ENCODE data around the gene ARHGAP26. TPM values are rescaled to one million over a fixed set of nuclear protein-coding genes. Genes with fewer than 3 reads are reported as not detected.

ARHGAP26 gene
- total RNA-seq, 1 donor = 7.6 TPM

- no peak overlapping the region for H3K4me2 ChIP-seq (ENCODE audit: insufficient read depth, low read length)
- no peaks in the 10 kb centered on the region for H3K27me3 ChIP-seq (ENCODE audit: insufficient read depth, low read length)
- H3K9me3 ChIP-seq (ENCODE audit: low read depth, low read length) = no peaks in the 10 kb centered on the region
- no peak for DNase-seq (ENCODE audit: insufficient read length, low spot score, missing footprints)
- no peaks in the 10 kb centered on the region for H3K79me2 ChIP-seq (ENCODE audit: insufficient read depth, low read length)
- H3K4me3 ChIP-seq (ENCODE audit: insufficient read depth, low read length) = no peak overlapping the region
- no peak for TF ChIP-seq CTCF (IDR thresholded peaks at IDR 0.05; ENCODE audit: extremely low read depth, low read depth, low read length)
- H4K20me1 ChIP-seq (ENCODE audit: insufficient read depth, low read length) = no peaks in the 10 kb centered on the region
- no peaks in the 10 kb centered on the region for H3K36me3 ChIP-seq (ENCODE audit: insufficient read depth, low read length)
- H3K4me1 ChIP-seq (ENCODE audit: insufficient read depth, low read length) = peaks cover 13% of the 10 kb centered on the region
- no peak overlapping the region for H3K27ac ChIP-seq (ENCODE audit: low read depth, low read length)
- H2AFZ ChIP-seq (ENCODE audit: low read length) = no peak overlapping the region
These were observed 75.8 kb downstream of the ARHGAP26 start for GRCh38 chr5:142845954-142846398.

GRCh38 chr5:142846406-142846805, 76.2 kb downstream of the ARHGAP26 start:
- no peak overlapping the region for H3K27ac ChIP-seq (ENCODE audit: low read depth, low read length)
- H3K4me2 ChIP-seq (ENCODE audit: insufficient read depth, low read length) = no peak overlapping the region
- H3K4me1 ChIP-seq (ENCODE audit: insufficient read depth, low read length) = peaks cover 13% of the 10 kb centered on the region
- H2AFZ ChIP-seq (ENCODE audit: low read length) = no peak overlapping the region
- no peaks in the 10 kb centered on the region for H3K36me3 ChIP-seq (ENCODE audit: insufficient read depth, low read length)
- no peaks in the 10 kb centered on the region for H3K27me3 ChIP-seq (ENCODE audit: insufficient read depth, low read length)
- H4K20me1 ChIP-seq (ENCODE audit: insufficient read depth, low read length) = no peaks in the 10 kb centered on the region
- H3K4me3 ChIP-seq (ENCODE audit: insufficient read depth, low read length) = no peak overlapping the region
- TF ChIP-seq CTCF (IDR thresholded peaks at IDR 0.05; ENCODE audit: extremely low read depth, low read depth, low read length) = no peak
- H3K79me2 ChIP-seq (ENCODE audit: insufficient read depth, low read length) = no peaks in the 10 kb centered on the region
- no peak for DNase-seq (ENCODE audit: insufficient read length, low spot score, missing footprints)
- H3K9me3 ChIP-seq (ENCODE audit: low read depth, low read length) = no peaks in the 10 kb centered on the region

GRCh38 chr5:142847898-142848790, 78.0 kb downstream of the ARHGAP26 start:
- no peak for TF ChIP-seq CTCF (IDR thresholded peaks at IDR 0.05; ENCODE audit: extremely low read depth, low read depth, low read length)
- no peaks in the 10 kb centered on the region for H3K9me3 ChIP-seq (ENCODE audit: low read depth, low read length)
- H3K27ac ChIP-seq (ENCODE audit: low read depth, low read length) = peak overlapping the region; percentile 76
- H3K4me3 ChIP-seq (ENCODE audit: insufficient read depth, low read length) = peak overlapping the region; percentile 42
- H3K4me1 ChIP-seq (ENCODE audit: insufficient read depth, low read length) = peaks cover 13% of the 10 kb centered on the region
- H3K36me3 ChIP-seq (ENCODE audit: insufficient read depth, low read length) = no peaks in the 10 kb centered on the region
- peak overlapping the region; percentile 54 for H3K4me2 ChIP-seq (ENCODE audit: insufficient read depth, low read length)
- no peaks in the 10 kb centered on the region for H4K20me1 ChIP-seq (ENCODE audit: insufficient read depth, low read length)
- peak; percentile 59 for DNase-seq (ENCODE audit: insufficient read length, low spot score, missing footprints)
- H3K27me3 ChIP-seq (ENCODE audit: insufficient read depth, low read length) = no peaks in the 10 kb centered on the region
- peak overlapping the region; percentile 66 for H2AFZ ChIP-seq (ENCODE audit: low read length)
- no peaks in the 10 kb centered on the region for H3K79me2 ChIP-seq (ENCODE audit: insufficient read depth, low read length)

GRCh38 chr5:142849466-142849865, 79.3 kb downstream of the ARHGAP26 start:
- no peaks in the 10 kb centered on the region for H3K27me3 ChIP-seq (ENCODE audit: insufficient read depth, low read length)
- no peak overlapping the region for H3K4me3 ChIP-seq (ENCODE audit: insufficient read depth, low read length)
- no peaks in the 10 kb centered on the region for H3K79me2 ChIP-seq (ENCODE audit: insufficient read depth, low read length)
- peaks cover 13% of the 10 kb centered on the region for H3K4me1 ChIP-seq (ENCODE audit: insufficient read depth, low read length)
- H2AFZ ChIP-seq (ENCODE audit: low read length) = no peak overlapping the region
- no peak overlapping the region for H3K27ac ChIP-seq (ENCODE audit: low read depth, low read length)
- no peak for DNase-seq (ENCODE audit: insufficient read length, low spot score, missing footprints)
- no peaks in the 10 kb centered on the region for H4K20me1 ChIP-seq (ENCODE audit: insufficient read depth, low read length)
- no peaks in the 10 kb centered on the region for H3K9me3 ChIP-seq (ENCODE audit: low read depth, low read length)
- H3K4me2 ChIP-seq (ENCODE audit: insufficient read depth, low read length) = no peak overlapping the region
- no peak for TF ChIP-seq CTCF (IDR thresholded peaks at IDR 0.05; ENCODE audit: extremely low read depth, low read depth, low read length)
- H3K36me3 ChIP-seq (ENCODE audit: insufficient read depth, low read length) = no peaks in the 10 kb centered on the region
